K562 (cell line): ENCODE data around the gene DDIT4L. TPM values are rescaled to one million over a fixed set of nuclear protein-coding genes. Genes with fewer than 3 reads are reported as not detected.

Experiments
- ATAC-seq: fragments of 200-7000 bp; cut with Tn5 transposase; 3 replicates; pipeline ENCODE4 v1.9.1; 2020; ENCODE audit warnings: moderate library complexity
- BruUV-seq: library from RNA; stranded (reverse); fragments of 400-500 nt; replicated peaks from 2 replicates; lab custom pipeline; 2021; lab: Mats Ljungman, UMichigan
- CTCF ChIA-PET: fragments of 300-600 bp; formaldehyde crosslinking; extraction: SDS; loops from one replicate; lab custom pipeline; 2021; ENCODE audit warnings: low intra/inter-chr PET ratio; lab: Yijun Ruan, JAX
- POLR2A ChIA-PET: fragments of 300-600, 350-650 bp; sonication (Branson Sonifier 250); formaldehyde crosslinking; extraction: SDS; loops from one replicate; lab custom pipeline; 2021; ENCODE audit warnings: antibody characterized with exemption, inconsistent platforms; lab: Yijun Ruan, JAX
- DNase-seq, 4 experiments: peaks; one replicate each; pipeline versions ENCODE4 v3.0.0 to v3.0.0-alpha.2; 2011 to 2018; ENCODE audit warnings: low spot score in 3 of 4, mixed read lengths in 3 of 4; ENCODE audit errors: extremely low read depth in 1 of 4
- FAIRE-seq: peaks from 2 replicates; lab custom pipeline; 2011; peaks lifted over from hg19 to GRCh38; lab: Jason Lieb, UNC
- H2AFZ ChIP-seq: 2 replicates; pipeline ENCODE4 v1.6.0; 2011; ENCODE audit warnings: low read depth, low read length, control low read depth, inconsistent platforms
- H3K27ac ChIP-seq: fragments of 200-600 bp; 3 replicates; pipeline ENCODE4 v1.8.0; 2011; ENCODE audit warnings: low read depth, mild to moderate bottlenecking, control low read depth, inconsistent platforms, low read length, moderate library complexity, mixed read lengths; ENCODE audit errors: extremely low read depth
- H3K27me3 ChIP-seq, 2 experiments: fragments of 300-600 bp in 1 of 2; 2 replicates in 1 of 2; 3 replicates in 1 of 2; pipeline versions ENCODE4 v1.6.0 to v1.8.0; 2011; ENCODE audit warnings: inconsistent platforms in 2 of 2, low read length in 2 of 2, mild to moderate bottlenecking in 1 of 2, mixed read lengths in 1 of 2, moderate library complexity in 1 of 2; ENCODE audit not compliant: control insufficient read depth in 2 of 2, insufficient read depth in 2 of 2
- H3K36me3 ChIP-seq: fragments of 300-600 bp; 3 replicates; pipeline ENCODE4 v1.8.0; 2011; ENCODE audit warnings: mild to moderate bottlenecking, low read length, inconsistent platforms; ENCODE audit not compliant: control insufficient read depth, insufficient read depth
- H3K4me1 ChIP-seq, 2 experiments: fragments of 200-600 bp in 1 of 2; replicated peaks in 1 of 2; 2 replicates in 1 of 2; 3 replicates in 1 of 2; pipeline versions ENCODE4 v1.5.1 to v1.8.0; 2011; ENCODE audit warnings: inconsistent platforms in 2 of 2, low read length in 2 of 2, mild to moderate bottlenecking in 1 of 2, mixed read lengths in 1 of 2, moderate library complexity in 1 of 2; ENCODE audit not compliant: control insufficient read depth in 2 of 2, insufficient read depth in 2 of 2
- H3K4me2 ChIP-seq: 2 replicates; pipeline ENCODE4 v1.6.1; 2011; ENCODE audit warnings: low read length, control low read depth, inconsistent platforms, mixed read lengths; ENCODE audit not compliant: insufficient read depth
- H3K4me3 ChIP-seq: fragments of 200-600 bp; sonication (generic), shearing (Covaris generic); 2 replicates; pipeline ENCODE4 v1.5.1; 2016; ENCODE audit warnings: control low read depth, inconsistent platforms
- H3K79me2 ChIP-seq: fragments of 200-600 bp; 3 replicates; pipeline ENCODE4 v1.8.0; 2011; ENCODE audit warnings: low read length, inconsistent platforms; ENCODE audit not compliant: control insufficient read depth, insufficient read depth
- H3K9ac ChIP-seq, 2 experiments: 2 replicates each; pipeline versions ENCODE4 v1.6.0 to v1.6.1; 2011; ENCODE audit warnings: low read depth in 2 of 2, low read length in 2 of 2, control low read depth in 1 of 2, inconsistent platforms in 1 of 2, mild to moderate bottlenecking in 1 of 2, mixed read lengths in 1 of 2; ENCODE audit not compliant: insufficient read depth in 1 of 2
- H3K9me1 ChIP-seq: one replicate; pipeline ENCODE4 v1.6.0; 2011; ENCODE audit warnings: inconsistent platforms, mild to moderate bottlenecking, low read length, moderate library complexity; ENCODE audit not compliant: control insufficient read depth, insufficient read depth
- H3K9me3 ChIP-seq: replicated peaks from 2 replicates; pipeline ENCODE4 v1.5.1; 2011; ENCODE audit warnings: low read depth, low read length, inconsistent platforms; ENCODE audit not compliant: control insufficient read depth, insufficient read depth
- H4K20me1 ChIP-seq: replicated peaks from 2 replicates; pipeline ENCODE4 v1.6.1; 2011; ENCODE audit warnings: low read length, inconsistent platforms, mixed read lengths; ENCODE audit not compliant: control insufficient read depth, insufficient read depth
- C11orf30 ChIP-seq: fragments of 450-650 bp; IDR thresholded peaks from 2 replicates; pipeline ENCODE4 v1.6.1; 2016; ENCODE audit warnings: low read depth, mild to moderate bottlenecking
- CEBPG ChIP-seq, 3 experiments: fragments of 200-800 bp in 1 of 3; sonication (Bioruptor generic) in 1 of 3; sonication (generic) in 1 of 3; formaldehyde crosslinking in 1 of 3; IDR thresholded peaks in 2 of 3; conservative IDR thresholded peaks in 1 of 3; 2 replicates each; pipeline versions ENCODE4 v1.6.1 to v1.8.0; 2016 to 2022; ENCODE audit warnings: missing compliant biosample characterization in 2 of 3, missing genetic modification characterization in 2 of 3, mild to moderate bottlenecking in 1 of 3, missing genetic modification reagents in 1 of 3
- ETV6 ChIP-seq, 3 experiments: fragments of 150-350 bp in 1 of 3; sonication (generic) in 1 of 3; formaldehyde crosslinking in 1 of 3; IDR thresholded peaks; 2 replicates each; pipeline versions ENCODE4 v1.6.1 to v1.8.0; 2014 to 2022; ENCODE audit warnings: borderline replicate concordance in 2 of 3, low read depth in 2 of 3, antibody characterized with exemption in 1 of 3, low read length in 1 of 3, mild to moderate bottlenecking in 1 of 3, missing genetic modification reagents in 1 of 3
- HINFP ChIP-seq: fragments of 450-650 bp; conservative IDR thresholded peaks from 2 replicates; pipeline ENCODE4 v1.6.1; 2016; ENCODE audit warnings: missing genetic modification characterization, low read depth, mild to moderate bottlenecking, control low read depth, missing compliant biosample characterization
- MBD2 ChIP-seq: sonication (generic); IDR thresholded peaks from 2 replicates; pipeline ENCODE4 v1.6.1; 2016; ENCODE audit warnings: low read depth, borderline replicate concordance
- POLR3A ChIP-seq: IDR thresholded peaks from 2 replicates; pipeline ENCODE4 v1.6.1; 2011; ENCODE audit warnings: borderline replicate concordance, mild to moderate bottlenecking, moderate library complexity; ENCODE audit not compliant: insufficient read length, insufficient read depth; ENCODE audit errors: extremely low read depth
- POU5F1 ChIP-seq: fragments of 150-350 bp; IDR thresholded peaks from 2 replicates; pipeline ENCODE4 v1.6.1; 2014; ENCODE audit warnings: borderline replicate concordance, low read length, low read depth, mild to moderate bottlenecking; ENCODE audit not compliant: partially characterized antibody
- SP1 ChIP-seq: sonication (generic); formaldehyde crosslinking; IDR thresholded peaks from 2 replicates; pipeline ENCODE4 v1.8.1; 2022; ENCODE audit warnings: mild to moderate bottlenecking, missing genetic modification reagents
- ZBTB12 ChIP-seq: fragments of 250-450 bp; sonication (Bioruptor Pico); IDR thresholded peaks from 2 replicates; pipeline ENCODE4 v1.4.0; 2020
- ZBTB43 ChIP-seq: sonication (generic); formaldehyde crosslinking; IDR thresholded peaks from 2 replicates; pipeline ENCODE4 v1.8.0; 2023; ENCODE audit warnings: mild to moderate bottlenecking, missing genetic modification reagents
- ZNF217 ChIP-seq: sonication (generic); formaldehyde crosslinking; IDR thresholded peaks from 2 replicates; pipeline ENCODE4 v1.8.0; 2022; ENCODE audit warnings: mild to moderate bottlenecking, missing genetic modification reagents
- WGBS: fragments of 100-300 bp; shearing (Covaris generic); methylation state at CpG from one replicate; pipeline ENCODE4 v1.1.6; 2016; ENCODE audit warnings: low coverage, mixed read lengths; ENCODE audit not compliant: insufficient coverage; ENCODE audit errors: missing lambda C conversion rate; 5-methylcytosine and 5-hydroxymethylcytosine counted together
- in situ Hi-C: fragments of 300-500 bp; cut with MboI; formaldehyde crosslinking; loops from 4 replicates; pipeline ENCODE4 v1.15.0; 2018; ENCODE audit warnings: inconsistent platforms, mixed read lengths
- intact Hi-C: fragments of 100-400 bp; cut with micrococcal nuclease; formaldehyde crosslinking; loops from 2 replicates; pipeline ENCODE4 v1.14.2; 2022
- polyA plus RNA-seq, 8 experiments: library from polyadenylated mRNA; depleted of rRNA in 4 of 8; stranded (reverse) in 5 of 8; unstranded in 3 of 8; fragments of >200 nt; fragmentation: Nextera tagmentation in 2 of 8; fragmentation: Illumina TruSeq in 1 of 8; extraction: Ambion mirVana in 2 of 8; extraction: Trizol in 1 of 8; gene quantifications; 2 replicates each; pipeline versions ENCODE4 v1.2.1 to v1.2.3, GENCODE V29; 2011 to 2014; ENCODE audit warnings: inconsistent platforms in 1 of 8, missing spikeins in 1 of 8
- total RNA-seq, 7 experiments: library from RNA; depleted of rRNA in 6 of 7; stranded (reverse); fragments of >200 nt in 6 of 7; fragmentation: Illumina TruSeq in 2 of 7; extraction: Trizol in 2 of 7; gene quantifications; 2 replicates each; pipeline versions ENCODE4 v1.2.1 to v1.2.3, GENCODE V29; 2011 to 2021; ENCODE audit warnings: low replicate concordance in 1 of 7

DDIT4L gene
- total and polyA plus RNA-seq, 9 of the 15 experiments (the other 6 are each of a cell fraction or from before 2014, with no cell fraction given): not detected

- no peak for TF ChIP-seq POLR3A
- TF ChIP-seq ZNF217: no peak
- TF ChIP-seq HINFP (tag): no peak
- TF ChIP-seq ZBTB43: no peak
- no peak for TF ChIP-seq CEBPG (CRISPR knock-in tag; IDR thresholded peaks at IDR 0.05)
- TF ChIP-seq CEBPG (tag; conservative IDR thresholded peaks at IDR 0.05 in 1 of 2, IDR thresholded peaks at IDR 0.05 in 1 of 2): no peak
These were observed 2.5 kb downstream of the DDIT4L start (continued) for GRCh38 chr4:100187781-100188180.

GRCh38 chr4:100184787-100185186 is 5.5 kb downstream of the DDIT4L start:
- TF ChIP-seq POU5F1: no peak
- no peak for TF ChIP-seq ETV6 (IDR thresholded peaks at IDR 0.05; ENCODE audit: borderline replicate concordance in 1 of 2, low read depth in 2 of 2, low read length in 1 of 2)
- no peak for TF ChIP-seq ETV6 (CRISPR knock-in tag; IDR thresholded peaks at IDR 0.05; ENCODE audit: borderline replicate concordance)
- no peak for TF ChIP-seq SP1 (CRISPR knock-in tag)
- no peak for TF ChIP-seq C11orf30
- no peak for TF ChIP-seq ZBTB12
- no peak for TF ChIP-seq MBD2
- TF ChIP-seq, all 486 proteins: peak for 0
- in situ Hi-C loops: no loop called here
- WGBS: 4% methylated on average over 2 of the region's 2 CpGs

More at GRCh38 chr4:100184787-100185186, 5.5 kb downstream of the DDIT4L start:
- Histone ChIP-seq H3K36me3 (no peaks in the 10 kb centered on the region), H3K4me3 (no peak overlapping the region), H3K9ac (no peak overlapping the region), H3K4me1 (no peaks in the 10 kb centered on the region), H3K9me1 (no peaks in the 10 kb centered on the region), H4K20me1 (no peaks in the 10 kb centered on the region), H3K79me2 (no peaks in the 10 kb centered on the region), H3K4me2 (no peak overlapping the region), H3K27ac (no peak overlapping the region), H3K27me3 (no peaks in the 10 kb centered on the region), H3K9me3 (no peaks in the 10 kb centered on the region), H2AFZ (no peak overlapping the region)
- ATAC-seq: no peak
- no peak for DNase-seq
- ChIA-PET POLR2A (no interaction called here), CTCF (no interaction called here)
- BruUV-seq: no TSS peak
- no peak for FAIRE-seq
- intact Hi-C loops: no loop called here
